Measurements from ENCODE around the gene MAPKAPK3.

DNA sequence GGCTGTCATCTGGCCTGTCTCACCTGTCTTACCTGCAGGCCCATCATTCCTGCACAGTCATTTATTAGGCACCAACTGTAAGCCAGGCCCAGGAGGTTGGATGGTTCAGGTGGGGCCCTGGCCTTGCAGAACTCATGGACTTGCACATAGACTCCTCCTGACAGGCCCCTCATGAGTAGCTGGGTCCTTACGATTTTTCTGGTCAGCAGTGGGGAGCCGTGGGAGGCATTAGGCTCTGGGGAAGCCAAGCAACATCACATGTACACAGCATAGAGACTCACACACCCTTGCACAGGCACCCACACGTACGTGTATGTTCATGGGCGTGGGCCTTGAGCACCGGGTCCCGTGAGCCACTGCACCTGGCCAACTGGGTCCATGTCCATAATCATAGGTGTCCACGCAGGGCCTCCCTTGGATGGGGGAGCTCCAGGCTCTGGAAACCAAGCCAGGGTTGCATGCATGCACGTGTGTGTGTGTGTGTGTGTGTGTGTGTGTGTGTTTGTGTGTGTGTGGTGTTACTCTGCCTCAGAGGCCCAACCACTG lies 25.7 kb upstream of the MAPKAPK3 start:
- TF ChIP-seq EZH2 (IDR thresholded peaks at IDR 0.05; ENCODE audit: insufficient read depth, poor library complexity, severe bottlenecking) (no peak), EZH2phosphoT487 (IDR thresholded peaks at IDR 0.05; ENCODE audit: insufficient read depth, low read depth) (no peak)

Data from GM23248 (cell line).